ENCODE data around the gene AOPEP.

The AOPEP gene

GRCh38 chr9:94768766-94769165 lies 42.3 kb downstream of the AOPEP start:
- no peak for DNase-seq

- no peak for DNase-seq
Measured at GRCh38 chr9:94770334-94770733, 43.8 kb downstream of the AOPEP start.

GRCh38 chr9:94771096-94771495 lies 44.6 kb downstream of the AOPEP start:
- no peak for DNase-seq

- DNase-seq, result no peak
Measured at GRCh38 chr9:94772144-94772543, 45.6 kb downstream of the AOPEP start.

GRCh38 chr9:94772639-94773303 lies 46.3 kb downstream of the AOPEP start:
- DNase-seq, result peak; percentile 96

- no peak for DNase-seq
Measured at GRCh38 chr9:94773655-94774054, 47.2 kb downstream of the AOPEP start.

GRCh38 chr9:94778013-94778412 lies 51.5 kb downstream of the AOPEP start:
- no peak for DNase-seq

- DNase-seq, result no peak
Measured at GRCh38 chr9:94779031-94779430, 52.5 kb downstream of the AOPEP start.

- DNase-seq, result no peak
Measured at GRCh38 chr9:94779693-94780290, 53.3 kb downstream of the AOPEP start.

GRCh38 chr9:94780516-94780950 lies 54.0 kb downstream of the AOPEP start:
- DNase-seq, result no peak

- DNase-seq, result no peak
Measured at GRCh38 chr9:94782355-94783101, 56.0 kb downstream of the AOPEP start.

- DNase-seq, result peak; percentile 38
Measured at GRCh38 chr9:94783102-94783682, 56.7 kb downstream of the AOPEP start.

GRCh38 chr9:94783928-94784327 lies 57.4 kb downstream of the AOPEP start:
- DNase-seq, result no peak

GRCh38 chr9:94785215-94786169 lies 59.0 kb downstream of the AOPEP start:
- DNase-seq, result no peak

GRCh38 chr9:94786586-94786985 lies 60.1 kb downstream of the AOPEP start:
- DNase-seq, result no peak

GRCh38 chr9:94787266-94787665 lies 60.8 kb downstream of the AOPEP start:
- no peak for DNase-seq

GRCh38 chr9:94788570-94789105 lies 62.1 kb downstream of the AOPEP start:
- no peak for DNase-seq

- DNase-seq, result no peak
Measured at GRCh38 chr9:94791435-94791834, 64.9 kb downstream of the AOPEP start.

- DNase-seq, result no peak
Measured at GRCh38 chr9:94792511-94792910, 66.0 kb downstream of the AOPEP start.

- no peak for DNase-seq
Measured at GRCh38 chr9:94794476-94795167, 68.1 kb downstream of the AOPEP start.

- no peak for DNase-seq
Measured at GRCh38 chr9:94796687-94797086, 70.2 kb downstream of the AOPEP start.

- DNase-seq, result no peak
Measured at GRCh38 chr9:94798201-94798600, 71.7 kb downstream of the AOPEP start.
